ENCODE measurements around the gene PLEKHH1. TPM values are rescaled to one million over a fixed set of nuclear protein-coding genes. Genes with fewer than 3 reads are reported as not detected.
A peak's percentile ranks its signal among the peaks of the same experiment; 100 is the strongest.

Gene PLEKHH1
- total RNA-seq, 1 donor, result 0.27 TPM

- no peak for DNase-seq (ENCODE audit: low read depth in 2 of 3, low spot score in 2 of 3)
Observed at GRCh38 chr14:67562025-67562775, 29.1 kb downstream of the PLEKHH1 start.

GRCh38 chr14:67562776-67563150 lies 29.7 kb downstream of the PLEKHH1 start:
- no peak for DNase-seq (ENCODE audit: low read depth in 2 of 3, low spot score in 2 of 3)

GRCh38 chr14:67564236-67564635 lies 31.1 kb downstream of the PLEKHH1 start:
- no peak for DNase-seq (ENCODE audit: low read depth in 2 of 3, low spot score in 2 of 3)

DNA sequence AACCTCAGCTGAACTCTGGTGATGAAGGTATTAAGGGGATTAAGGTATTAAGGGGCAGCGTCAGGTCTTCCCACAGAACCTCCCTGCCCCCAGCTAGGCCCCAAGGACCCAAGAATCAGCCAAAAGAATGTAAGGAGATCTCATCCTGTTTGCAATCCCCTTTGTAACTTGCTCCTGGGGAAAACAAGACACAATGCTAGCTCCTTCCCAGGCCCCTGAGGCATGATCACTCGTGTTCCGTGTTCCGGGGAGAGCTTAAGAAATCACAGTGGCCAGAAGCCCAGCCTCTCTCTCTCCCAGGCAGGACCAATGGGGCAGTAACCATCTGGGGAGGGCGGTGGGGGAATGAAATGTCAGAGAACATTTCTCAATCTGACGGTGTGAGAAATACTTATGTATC lies 33.8 kb downstream of the PLEKHH1 start:
- no peak for DNase-seq (ENCODE audit: low read depth in 2 of 3, low spot score in 2 of 3)

DNA sequence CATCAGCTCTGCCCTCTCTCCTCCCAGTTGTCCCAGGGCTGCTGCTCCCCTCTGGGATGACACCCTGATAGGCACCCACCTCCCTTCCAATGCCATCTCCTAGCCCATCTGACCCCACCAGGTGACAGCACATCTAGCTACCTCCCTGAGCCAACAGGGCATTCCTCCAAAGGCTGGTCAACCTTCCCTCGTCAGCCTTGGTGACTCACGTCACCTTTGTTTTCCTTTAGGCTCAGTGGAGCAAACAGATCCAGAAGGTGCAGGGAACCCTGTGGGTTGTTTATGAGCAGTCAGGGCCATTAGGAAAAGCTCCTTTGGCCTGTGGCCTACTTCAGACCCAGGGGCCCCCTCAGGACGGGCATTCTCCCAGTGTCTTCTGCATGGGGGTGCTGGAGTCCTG lies 34.6 kb downstream of the PLEKHH1 start:
- no peak for DNase-seq (ENCODE audit: low read depth in 2 of 3, low spot score in 2 of 3)

GRCh38 chr14:67569011-67569650 lies 36.0 kb downstream of the PLEKHH1 start:
- no peak for DNase-seq (ENCODE audit: low read depth in 2 of 3, low spot score in 2 of 3)

GRCh38 chr14:67569651-67570290 lies 36.7 kb downstream of the PLEKHH1 start:
- no peak for DNase-seq (ENCODE audit: low read depth in 2 of 3, low spot score in 2 of 3)

DNA sequence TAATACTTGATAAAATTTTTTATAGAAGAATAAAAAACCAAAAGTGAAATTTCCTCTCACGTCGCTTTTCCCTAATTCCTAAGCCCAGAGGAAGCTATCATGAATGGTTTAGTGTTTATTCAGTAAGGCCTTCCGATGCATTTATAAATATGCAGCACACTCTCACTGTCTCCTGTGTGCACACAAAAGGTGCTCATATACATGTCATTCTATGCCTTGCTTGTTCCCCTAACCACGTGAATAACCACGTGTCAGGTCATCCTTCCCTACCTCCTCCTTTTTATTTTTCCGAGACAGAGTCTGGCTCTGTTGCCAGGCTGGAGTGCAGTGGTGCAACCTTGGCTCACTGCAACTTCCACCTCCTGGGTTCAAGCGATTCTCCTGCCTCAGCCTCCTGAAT lies 37.4 kb downstream of the PLEKHH1 start:
- no peak for DNase-seq (ENCODE audit: low read depth in 2 of 3, low spot score in 2 of 3)

- DNase-seq (ENCODE audit: low read depth in 2 of 3, low spot score in 2 of 3), result peak; percentile 35 to 80 (median 61)
Observed at GRCh38 chr14:67571275-67571990, 38.3 kb downstream of the PLEKHH1 start.

DNA sequence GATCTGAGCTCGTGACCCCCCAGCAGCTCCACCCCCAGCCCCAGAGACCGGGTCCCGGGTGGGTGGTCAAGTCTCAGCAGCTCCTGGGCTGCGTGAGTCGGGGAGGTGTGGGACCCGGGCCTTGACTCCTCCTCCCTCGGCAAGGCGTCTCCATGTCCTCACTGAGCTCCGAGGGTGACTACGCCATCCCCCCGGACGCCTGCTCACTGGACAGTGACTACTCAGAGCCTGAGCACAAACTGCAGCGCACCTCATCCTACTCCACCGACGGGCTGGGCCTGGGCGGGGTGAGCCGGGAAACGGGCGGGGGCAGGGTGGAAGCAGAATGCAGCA lies 38.9 kb downstream of the PLEKHH1 start:
- no peak for DNase-seq (ENCODE audit: low read depth in 2 of 3, low spot score in 2 of 3)

DNA sequence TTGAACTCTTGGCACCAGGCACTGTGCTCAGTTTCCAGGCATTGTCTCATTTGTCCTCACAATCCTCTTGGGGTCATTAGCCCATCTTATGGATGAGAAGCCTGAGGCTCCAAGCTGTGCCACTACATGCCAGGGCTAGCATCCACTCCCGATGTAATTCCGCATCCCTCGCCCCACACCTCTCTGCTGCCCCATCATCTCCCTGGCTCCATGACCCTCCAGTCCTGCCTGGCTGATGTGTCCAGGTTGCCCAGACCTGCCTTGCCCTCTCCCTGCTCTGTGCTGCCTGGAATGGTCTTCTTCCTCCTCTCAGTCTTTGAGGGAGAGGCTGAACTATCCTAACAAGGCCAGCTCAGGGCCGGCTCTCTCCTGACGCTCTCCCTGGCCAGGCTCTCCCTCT lies 39.5 kb downstream of the PLEKHH1 start:
- no peak for DNase-seq (ENCODE audit: low read depth in 2 of 3, low spot score in 2 of 3)

GRCh38 chr14:67573228-67574010 lies 40.3 kb downstream of the PLEKHH1 start:
- DNase-seq (ENCODE audit: low read depth in 2 of 3, low spot score in 2 of 3), result no peak

DNA sequence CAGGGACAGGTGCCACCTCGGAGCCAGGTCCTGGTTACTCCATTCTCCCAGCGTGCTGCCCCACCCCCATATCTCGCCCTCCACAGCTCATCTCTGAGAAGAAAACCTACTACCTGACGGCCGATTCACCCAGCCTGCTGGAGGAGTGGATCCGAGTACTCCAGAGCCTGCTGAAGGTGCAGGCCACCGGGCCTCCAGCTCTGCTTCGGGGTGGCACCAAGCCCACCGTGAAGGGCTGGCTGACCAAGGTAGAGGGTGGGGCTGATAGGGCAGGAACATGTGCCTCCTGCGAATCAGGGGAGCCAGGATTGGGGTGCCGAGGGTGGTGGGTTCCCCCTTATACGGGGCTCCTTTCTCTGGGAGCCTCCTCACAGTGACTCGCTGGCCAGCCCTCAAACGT lies 41.1 kb downstream of the PLEKHH1 start:
- no peak for DNase-seq (ENCODE audit: low read depth in 2 of 3, low spot score in 2 of 3)

- no peak for DNase-seq (ENCODE audit: low read depth in 2 of 3, low spot score in 2 of 3)
Observed at GRCh38 chr14:67574806-67575205, 41.7 kb downstream of the PLEKHH1 start.

DNA sequence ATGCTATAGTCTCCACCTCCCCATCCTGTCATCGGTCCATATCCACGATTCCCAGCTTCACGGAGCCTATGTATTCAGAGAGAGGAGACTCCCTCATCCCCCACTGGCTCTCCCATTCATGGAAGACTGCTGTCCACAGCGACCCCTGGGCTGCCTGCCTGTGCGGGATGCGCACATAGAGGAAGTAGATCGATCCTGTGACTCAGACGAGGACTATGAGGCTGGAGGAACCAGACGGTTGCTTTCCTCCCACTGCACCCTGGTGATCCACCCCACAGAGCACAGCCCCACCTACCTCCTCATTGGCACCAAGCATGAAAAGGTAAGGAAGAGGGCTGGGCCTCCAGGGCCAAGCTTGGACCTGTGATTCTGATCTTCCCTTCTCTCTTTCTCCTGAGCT lies 42.6 kb downstream of the PLEKHH1 start:
- DNase-seq (ENCODE audit: low read depth in 2 of 3, low spot score in 2 of 3), result peak in 2 of 3 donors; percentile 24 to 28

- DNase-seq (ENCODE audit: low read depth in 2 of 3, low spot score in 2 of 3), result no peak
Observed at GRCh38 chr14:67576216-67576955, 43.3 kb downstream of the PLEKHH1 start.

GRCh38 chr14:67577181-67577808 lies 44.2 kb downstream of the PLEKHH1 start:
- no peak for DNase-seq (ENCODE audit: low read depth in 2 of 3, low spot score in 2 of 3)

GRCh38 chr14:67577909-67578749 lies 45.0 kb downstream of the PLEKHH1 start:
- DNase-seq (ENCODE audit: low read depth in 2 of 3, low spot score in 2 of 3), result no peak

- no peak for DNase-seq (ENCODE audit: low read depth in 2 of 3, low spot score in 2 of 3)
Observed at GRCh38 chr14:67579040-67579439, 46.0 kb downstream of the PLEKHH1 start.
